ENCODE data around the gene QKI.
"Not testable (repeated sequence)": the region's sequence is repeated elsewhere in the genome, so short reads cannot be mapped to it uniquely, and the experiment has no call there.

Gene QKI

DNA sequence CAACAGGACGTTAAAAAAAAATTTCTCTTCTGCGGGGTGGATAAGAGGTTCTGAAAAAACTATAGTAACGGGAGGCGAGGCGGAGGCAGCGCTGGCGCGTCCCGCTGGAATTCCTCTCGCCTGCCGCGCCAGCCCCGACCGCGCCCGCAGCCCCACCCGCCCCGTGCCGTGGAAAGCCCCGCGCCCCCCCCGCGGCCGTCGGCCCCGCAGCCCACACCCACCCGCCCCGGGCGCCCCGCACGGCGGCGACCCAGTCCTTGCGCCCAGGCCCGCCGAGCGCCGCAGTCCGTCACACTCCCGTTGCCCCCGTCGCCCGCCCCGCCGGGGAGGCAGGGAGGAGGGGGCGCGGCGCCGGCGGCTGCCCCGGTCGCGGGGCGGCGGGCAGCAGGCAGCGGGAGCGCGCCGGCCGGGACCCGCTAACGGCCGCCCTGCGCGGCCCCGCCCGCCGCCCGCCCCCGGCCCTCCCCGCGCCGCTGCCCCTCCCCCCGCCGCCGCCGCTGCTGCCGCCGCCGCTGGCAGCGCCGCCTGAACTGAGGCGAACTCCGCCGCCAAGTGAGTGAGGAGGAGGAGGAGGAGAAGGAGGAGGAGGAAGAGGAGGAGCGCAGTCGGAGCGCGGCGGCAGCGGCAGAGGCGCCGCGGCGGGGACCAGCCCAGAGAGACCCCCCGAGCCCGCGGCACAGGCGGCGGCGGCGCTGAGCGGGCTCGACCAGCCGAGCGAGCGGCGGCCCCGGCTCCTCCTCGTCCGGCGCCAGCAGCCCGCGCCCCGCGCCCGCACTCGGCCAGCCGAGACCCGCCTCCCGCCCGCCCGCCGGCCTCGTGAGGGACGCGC, at the start of gene QKI:
TSS of gene QKI (plus strand) at position 602 of the 829 bp plus-strand sequence. CDS start 476 bp downstream, outside the sequence.
- peak; percentile 26 to 71 for DNase-seq

DNA sequence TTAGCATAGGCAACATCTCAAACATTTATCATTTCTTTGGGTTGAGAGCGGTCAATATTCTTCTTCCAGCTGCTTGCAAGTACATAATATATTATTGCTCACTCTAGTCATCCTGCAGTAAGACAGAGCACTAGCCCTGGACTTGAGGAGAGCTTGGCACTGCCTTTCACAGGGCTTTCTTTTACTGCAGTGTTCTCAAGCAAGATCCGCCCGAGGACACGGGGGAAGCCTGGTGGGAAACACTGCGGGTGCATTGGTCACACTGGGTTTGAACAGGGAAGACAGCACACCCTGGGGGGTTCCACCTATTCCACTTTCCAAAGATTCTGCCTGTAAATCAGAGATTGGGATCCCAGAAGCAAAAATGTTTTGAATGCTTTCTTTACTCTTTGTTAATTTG, 48.2 kb upstream of the QKI start:
- DNase-seq, result no peak

DNA sequence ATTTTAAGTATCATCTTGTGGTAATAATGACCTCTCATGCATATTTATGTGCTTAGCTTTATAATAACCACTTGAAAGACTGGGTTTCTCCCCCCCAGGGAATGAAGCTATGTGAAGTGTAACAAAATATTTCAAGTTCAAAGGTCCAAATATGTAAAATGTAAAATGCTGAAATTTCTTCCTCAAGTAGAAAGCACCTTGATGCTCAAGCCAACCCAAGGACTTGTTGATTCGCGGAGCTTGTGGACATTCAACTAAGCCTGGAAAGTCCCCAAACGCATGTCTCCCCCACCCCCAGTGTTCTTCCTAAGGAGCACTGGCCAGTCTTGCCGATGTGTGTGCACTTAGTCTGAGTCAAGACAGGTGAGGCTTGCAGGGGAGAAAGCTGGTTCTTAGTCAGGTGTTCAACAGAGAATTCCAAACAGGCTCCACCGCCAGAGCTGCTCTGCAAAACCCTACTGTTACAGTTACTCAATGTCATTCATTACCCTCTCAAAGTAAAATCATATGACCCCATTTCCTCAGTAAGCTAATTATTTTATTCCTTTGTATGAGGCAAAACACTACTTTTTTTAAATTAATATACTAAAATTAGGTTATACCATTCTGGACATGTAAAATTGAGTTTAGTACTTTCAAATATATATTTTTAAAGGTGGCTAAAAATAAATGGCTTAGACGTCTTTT, 46.9 kb upstream of the QKI start:
- DNase-seq, result peak; percentile 57 to 71

DNA sequence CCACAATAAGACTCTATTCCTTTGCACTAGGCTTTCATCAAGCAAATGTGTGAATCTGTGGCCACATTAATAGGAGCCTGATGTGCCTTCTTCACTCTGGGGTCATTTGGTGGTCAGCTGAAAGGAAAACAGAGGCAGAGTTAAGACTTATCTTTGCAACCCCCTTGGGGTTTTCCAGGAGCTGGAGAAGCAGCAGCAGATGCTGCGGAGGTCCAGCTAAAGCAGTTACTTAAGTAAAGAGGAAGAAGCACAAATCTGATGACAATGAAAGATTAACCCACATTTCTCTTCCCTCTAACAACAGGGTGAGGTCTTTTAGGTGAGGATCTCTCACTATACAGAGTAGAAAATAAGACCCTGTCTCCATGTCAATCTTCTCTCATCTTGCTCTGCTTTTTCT, 45.4 kb upstream of the QKI start:
- peak in 1 of 2 experiments; percentile 27 for DNase-seq

DNA sequence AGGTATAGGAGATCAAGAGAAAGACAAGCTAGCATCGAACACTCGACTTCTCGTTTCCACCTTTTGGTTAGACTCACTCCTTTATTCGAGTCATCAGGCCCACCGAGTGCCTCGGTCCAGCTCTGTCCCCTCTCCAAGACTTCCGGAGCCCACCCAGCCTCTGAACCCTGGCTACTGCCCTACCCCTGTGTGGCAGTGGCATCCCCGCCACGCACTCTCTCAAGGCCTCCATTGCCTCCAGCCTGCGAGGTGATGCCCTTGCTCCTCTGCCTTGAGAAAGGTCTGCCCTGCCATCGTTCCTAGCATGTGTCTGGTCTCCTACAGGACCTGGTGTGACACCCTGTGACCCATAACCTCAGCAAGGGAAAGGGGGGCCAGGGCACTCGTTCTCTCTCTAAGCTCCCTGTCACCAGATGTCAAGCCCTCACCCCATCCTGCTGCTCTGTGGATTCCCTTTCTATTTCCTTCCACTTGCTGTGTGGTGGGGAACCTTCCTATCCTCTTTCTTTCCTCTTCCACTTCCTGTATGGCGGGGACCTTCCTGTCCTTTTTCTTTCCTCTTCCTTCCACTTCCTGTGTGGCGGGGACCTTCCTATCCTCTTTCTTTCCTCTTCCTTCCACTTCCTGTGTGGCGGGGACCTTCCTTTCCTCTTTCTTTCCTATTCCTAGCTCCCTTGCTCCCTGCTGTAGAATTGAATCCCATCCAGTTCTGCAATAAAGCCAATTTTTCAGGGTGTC, 44.7 kb upstream of the QKI start:
- peak in 1 of 2 experiments; percentile 36 for DNase-seq

DNA sequence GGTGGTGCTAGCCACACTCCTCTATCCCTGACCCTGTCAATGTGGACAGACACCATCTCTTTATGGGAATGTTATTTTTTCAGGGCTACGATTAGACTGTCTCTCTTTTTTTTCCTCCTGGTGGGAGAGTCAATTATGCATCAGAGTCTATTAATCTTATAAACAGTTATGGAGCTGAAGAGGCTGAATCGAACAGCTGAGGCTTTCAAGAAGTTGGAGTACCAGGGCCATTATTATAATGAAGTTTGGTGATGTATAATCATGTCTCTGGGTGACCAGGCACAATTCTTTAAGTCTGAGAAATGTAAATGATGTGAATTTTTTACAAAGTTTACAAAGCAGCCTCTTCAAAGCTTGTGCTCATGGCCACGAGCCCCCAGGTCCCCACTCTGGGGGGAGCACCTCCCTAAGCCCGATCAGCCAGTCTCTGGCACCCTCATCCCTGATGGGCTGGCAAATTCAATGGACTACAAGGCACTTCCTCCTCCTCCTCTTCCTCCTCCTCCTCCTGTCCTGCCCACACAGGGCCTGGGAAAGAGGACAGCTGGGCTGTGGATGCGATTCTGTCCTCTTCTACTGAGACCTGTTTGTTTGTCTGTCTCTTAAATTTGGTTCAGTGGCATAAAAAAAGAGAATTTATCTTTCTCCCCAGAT, 43.9 kb upstream of the QKI start:
- DNase-seq, result peak; percentile 24 to 60

DNA sequence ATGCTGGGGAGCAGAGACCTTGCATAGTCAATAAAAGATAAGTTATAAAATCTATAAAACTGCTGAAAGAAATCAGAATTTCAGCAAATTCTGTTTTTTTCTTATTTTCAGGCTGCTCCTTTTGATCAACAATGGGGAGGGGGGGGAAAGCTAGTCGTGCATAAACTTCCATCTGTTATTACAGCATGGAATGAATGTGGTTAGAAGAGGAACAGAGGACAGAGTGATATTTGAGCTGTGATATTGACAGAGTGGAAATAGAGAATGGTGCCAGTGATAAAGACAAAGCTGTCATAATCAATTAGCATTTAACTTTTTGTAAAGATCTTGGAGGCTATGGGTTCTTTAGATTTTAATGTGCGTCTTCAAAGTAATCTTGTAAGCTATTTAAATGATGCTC, 43.4 kb upstream of the QKI start:
- DNase-seq, result peak in 1 of 2 experiments; percentile 40

DNA sequence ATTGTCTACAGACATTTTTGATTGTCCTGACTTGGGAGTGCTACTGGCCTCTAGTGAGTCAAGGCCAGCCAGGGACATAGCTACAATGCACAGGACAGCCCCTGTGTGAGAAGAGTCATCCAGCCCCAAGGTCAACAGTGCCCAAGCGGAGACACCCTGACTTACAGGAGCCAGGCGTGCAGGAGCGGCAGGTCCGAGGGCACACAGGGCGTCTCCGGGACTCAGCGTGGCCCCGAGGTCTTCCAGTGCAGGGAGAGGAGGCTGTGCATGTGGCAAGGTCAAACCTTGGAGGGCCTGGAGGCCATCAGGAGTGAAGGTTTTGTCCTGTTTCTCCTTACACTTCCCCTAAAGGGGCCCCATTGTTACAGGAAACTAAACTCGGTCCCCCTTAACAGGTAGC, 41.3 kb upstream of the QKI start:
- DNase-seq, result no peak

DNA sequence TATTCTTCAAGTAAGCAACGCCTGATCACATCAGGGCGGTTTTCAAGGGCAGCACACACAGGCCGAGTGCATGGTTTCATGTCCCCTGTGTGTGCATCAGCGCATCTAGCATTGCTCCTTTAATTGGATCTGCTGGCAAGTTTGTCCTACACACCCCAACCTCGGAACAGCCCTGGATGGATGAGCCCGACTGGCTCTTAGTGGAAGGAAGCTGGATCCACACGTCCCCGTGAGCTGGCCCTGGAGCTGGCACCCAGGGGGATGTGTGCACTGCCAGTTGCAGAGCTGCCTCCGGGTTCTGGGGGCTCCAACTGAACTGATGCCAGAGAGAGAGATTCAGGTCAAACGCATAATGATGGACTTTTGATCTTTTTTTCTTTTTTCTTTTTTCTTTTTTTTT, 39.2 kb upstream of the QKI start:
- no peak for DNase-seq

DNA sequence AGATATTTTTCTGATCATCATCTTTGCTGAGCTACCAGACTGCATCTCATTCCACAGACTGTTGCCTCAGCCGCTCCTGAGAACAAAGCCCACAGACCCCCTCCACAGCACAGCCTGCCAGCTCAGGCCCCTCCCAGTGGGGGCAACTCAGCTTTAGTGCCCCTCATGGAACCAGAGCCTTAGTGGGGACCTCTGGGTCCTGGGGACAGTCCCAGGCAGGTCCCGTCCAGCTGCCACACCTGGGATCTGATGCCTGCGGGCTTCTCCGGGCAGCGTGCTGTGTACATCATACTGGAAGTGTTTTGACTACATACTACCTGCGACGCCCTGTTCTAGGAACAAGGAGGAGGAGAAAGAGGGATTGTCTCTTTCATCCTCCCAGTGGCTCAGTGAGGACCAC, 38.3 kb upstream of the QKI start:
- no peak for DNase-seq

DNA sequence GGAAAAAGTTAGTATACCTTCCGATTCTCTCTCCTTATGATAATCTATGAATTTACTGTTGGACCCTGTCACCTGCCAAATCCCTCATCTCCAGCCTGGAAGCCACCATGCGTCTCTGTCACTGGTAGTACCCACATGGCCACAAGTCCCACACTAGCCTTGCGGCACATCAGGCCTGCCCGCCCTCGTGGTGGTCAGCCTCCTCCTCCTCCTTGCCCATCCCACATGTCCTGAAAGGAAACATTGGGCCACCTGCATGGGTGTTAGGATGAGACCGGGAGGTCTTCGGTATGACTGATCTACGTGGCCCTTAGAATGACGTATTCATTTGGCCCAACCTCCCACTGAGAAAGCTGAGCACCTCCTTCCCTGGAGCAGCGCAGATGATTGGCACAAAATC, 37.0 kb upstream of the QKI start:
- DNase-seq, result no peak

DNA sequence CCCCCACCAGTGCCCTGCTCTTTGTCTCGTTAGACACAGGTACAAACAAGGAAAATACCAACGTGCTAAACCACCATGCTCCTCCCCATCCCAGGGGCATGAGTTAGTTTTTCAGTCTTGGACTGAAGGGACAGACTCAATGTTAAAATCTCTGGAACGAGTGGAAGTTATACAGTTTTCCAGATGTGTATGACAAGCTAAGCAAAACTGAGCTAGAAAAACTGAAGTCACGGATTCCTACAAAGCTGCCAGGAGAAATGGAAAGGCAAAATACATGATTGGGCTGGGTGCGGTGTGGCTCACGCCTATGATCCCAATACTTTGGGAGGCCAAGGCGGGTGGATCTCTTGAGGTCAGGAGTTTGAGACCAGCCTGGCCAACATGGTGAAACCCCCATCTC, 34.3 kb upstream of the QKI start:
- DNase-seq, result no peak

DNA sequence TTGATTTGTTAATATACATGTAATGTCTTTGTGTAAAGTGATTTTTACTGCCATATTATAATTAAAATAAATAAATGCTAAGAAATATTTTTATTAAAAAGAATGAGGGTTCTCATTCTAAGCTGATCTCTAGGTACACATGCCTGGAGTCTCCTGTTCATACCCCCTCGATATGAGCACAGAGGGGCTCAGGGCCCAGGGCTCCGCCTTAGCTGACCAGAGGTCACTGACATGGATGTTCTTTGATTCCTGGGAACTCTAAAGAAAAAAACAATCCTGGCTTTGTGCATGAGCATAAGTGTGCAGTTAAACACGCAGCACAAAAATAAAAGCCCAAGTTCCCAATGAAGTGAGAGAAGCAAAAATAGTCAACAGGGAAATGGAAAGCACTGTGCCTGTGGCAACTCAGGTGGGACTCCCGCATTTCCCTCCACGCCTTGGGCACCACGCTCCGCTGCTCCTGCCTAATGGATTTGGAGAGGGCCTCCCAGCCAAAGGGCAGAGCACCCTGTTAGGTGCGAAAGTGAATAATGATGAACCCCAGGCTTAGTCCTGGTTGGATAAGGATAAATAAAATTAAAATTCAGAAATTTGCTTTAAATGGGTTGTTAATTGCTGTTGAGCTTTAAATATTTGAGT, 33.3 kb upstream of the QKI start:
- DNase-seq, result no peak

DNA sequence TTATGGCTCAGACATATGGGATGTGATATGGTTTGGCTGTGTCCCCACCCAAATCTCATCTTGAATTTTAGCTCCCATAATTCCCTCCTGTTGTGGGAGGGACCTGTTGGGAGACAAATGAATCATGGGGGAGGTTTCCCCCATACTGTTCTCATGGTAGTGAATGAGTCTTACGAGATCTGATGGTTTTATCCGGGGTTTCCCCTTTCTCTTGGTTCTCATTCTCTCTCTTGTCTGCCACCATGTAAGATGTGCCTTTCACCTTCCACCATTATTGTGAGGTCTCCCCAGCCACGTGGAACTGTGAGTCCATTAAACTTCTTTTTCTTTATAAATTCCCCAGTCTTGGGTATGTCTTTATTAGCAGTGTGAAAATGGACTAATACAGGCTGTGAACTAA, 31.1 kb upstream of the QKI start:
- DNase-seq, result not testable (repeated sequence)

DNA sequence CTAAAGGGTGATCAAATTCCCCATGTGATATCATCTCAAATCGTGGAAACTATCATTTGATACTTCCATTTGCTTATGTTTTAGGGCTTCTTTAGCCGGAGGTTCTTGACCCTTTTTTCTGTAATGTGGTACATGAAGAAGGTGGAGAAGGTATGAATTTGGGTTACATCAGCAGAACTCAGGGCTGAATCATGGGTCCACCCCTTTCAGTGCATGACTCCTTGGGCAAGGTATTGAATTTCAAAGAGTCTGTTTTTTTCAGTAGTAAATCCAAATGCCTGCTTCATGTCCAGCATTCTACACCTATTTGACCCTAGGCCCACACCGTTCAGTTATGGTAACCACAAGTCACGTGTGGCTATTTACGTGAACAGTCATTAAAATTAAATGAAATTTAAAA, 30.6 kb upstream of the QKI start:
- no peak for DNase-seq

DNA sequence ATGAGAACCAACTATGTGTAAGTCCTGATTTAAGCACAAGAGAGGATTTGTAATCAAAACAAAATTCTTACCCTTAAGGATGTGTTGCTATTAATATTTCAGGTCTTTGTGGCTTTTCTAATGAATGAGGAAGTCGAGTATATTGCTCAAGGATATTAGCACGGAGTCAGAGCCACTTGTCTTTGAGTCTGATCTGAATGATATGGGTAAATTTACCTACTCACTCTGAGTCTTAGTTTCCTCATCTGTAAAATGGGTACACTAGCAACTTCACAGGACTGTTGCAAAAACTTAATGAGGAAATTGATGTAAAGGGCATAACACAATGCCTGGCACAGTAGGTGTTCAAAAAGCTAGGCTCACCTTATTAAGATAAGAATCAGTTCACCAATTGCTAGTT, 30.0 kb upstream of the QKI start:
- DNase-seq, result no peak

DNA sequence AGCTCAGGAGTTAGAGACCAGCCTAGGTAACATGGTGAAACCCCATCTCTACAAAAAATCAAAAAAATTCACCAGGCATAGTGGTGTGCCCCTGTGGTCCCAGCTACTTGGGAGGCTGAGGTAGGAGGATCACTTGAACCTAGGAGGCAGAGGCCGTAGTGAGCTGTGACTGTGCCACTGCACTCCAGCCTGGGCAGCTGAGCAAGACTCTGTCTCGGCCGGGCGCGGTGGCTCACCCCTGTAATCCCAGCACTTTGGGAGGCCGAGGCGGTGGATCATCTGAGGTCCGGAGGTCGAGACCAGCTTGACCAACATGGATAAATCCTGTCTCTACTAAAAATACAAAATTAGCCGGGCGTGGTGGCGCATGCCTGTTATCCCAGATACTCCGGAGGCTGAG, 29.0 kb upstream of the QKI start:
- not testable (repeated sequence) for DNase-seq

DNA sequence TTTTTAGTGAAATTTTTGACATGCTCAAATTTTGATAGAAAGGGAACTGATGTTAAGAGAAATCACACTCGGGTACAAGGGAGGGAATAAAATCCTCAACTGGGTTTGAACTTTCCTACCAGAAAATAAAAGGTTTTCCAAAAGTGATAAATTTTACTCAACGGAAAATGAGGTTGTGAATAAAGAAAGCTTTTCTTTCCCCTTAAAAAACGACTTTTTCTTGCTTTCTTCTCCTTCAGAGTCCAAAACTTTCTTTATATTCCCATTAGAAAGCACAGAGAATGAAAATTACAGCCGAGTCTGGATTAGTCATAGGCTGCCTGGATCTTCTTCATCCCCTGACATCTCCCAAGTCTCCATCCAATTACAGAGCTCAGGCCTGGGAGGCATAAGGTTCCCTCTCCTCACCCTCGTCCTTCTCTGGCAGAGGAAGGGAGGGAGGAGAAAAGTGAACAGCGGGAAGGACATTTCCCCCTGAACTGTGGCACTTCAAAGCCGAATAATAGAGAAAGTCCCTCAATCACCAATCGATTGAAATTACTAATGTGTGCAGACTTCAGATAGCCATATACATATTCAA, 28.1 kb upstream of the QKI start:
- DNase-seq, result no peak

DNA sequence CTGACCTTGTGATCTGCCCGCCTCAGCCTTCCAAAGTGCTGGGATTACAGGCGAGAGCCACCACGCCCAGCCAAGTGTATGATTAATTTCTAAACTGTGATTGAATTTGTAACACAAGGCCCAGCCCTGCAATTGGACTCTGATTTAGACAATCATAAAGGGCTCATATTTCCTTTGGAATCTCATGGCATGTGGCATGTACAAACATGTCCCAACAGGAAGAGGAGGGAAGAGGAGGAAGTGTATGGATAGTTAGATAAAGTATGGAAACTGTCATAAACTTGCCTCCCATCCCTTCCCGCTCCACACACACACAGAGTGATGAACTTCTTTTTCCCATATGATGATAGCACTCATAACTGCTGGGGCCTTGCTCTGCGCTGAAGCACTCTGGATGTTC, 27.2 kb upstream of the QKI start:
- no peak for DNase-seq

DNA sequence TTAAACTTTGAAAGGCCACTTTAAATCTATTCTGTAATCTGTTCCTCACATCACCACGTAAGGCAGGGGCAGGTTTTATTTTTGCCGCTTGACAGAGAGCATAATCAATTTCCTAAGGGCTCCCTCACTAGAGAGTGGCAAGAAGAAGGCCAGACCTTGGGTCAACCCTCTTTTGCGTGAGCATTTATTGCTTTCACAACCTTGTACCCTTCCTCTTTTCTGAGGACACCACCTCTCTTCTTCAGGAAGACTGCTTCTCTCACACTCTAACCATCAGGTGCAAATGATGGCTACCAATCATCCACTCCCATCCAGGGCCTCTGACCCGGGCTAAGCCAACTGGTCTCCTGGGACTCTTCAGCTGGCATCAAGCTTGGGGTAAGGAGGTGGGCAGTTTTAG, 25.2 kb upstream of the QKI start:
- DNase-seq, result no peak

DNA sequence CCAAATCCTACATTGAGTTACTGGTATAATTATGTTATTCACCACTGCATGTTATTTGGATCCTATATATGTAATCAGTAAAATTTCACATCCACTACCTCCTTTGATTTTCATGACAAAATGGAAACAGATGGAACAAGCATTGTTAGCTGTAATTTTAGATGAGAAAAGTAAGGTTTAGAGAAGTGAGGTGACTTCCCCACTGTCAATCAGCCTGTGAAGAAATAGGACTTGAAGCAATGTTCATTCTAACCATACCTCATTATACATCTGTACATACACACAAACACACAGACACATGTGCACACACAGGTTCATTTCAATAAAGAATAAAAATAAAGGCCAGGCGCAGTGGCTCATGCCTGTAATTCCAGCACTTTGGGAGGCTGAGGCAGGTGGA, 23.7 kb upstream of the QKI start:
- DNase-seq, result no peak

DNA sequence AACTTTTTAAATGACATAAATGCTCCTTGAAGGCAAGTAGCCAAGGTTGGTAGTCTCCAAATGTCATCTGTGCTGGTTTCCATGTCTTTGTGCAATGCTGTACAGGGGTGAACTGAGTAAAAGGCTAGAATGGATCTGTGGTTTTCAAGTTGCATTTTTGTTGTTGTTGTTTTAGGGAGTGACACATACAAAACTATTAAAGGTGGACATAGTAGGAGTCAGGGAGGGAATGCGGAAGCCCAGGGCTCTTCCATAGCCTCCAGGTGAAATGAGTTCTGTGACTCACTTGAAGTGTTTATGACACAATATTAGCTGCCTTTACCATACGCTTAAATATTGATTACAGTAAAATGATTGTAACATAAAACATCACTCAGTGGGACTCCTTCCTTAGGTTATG, 22.5 kb upstream of the QKI start:
- no peak for DNase-seq

Measured in NCI-H524 (cell line).